Renal cortical epithelial cell (primary cell): Measurements from ENCODE around the gene LPP. TPM values are rescaled to one million over a fixed set of nuclear protein-coding genes. Genes with fewer than 3 reads are reported as not detected.
"Not testable (repeated sequence)": the region's sequence is repeated elsewhere in the genome, so short reads cannot be mapped to it uniquely, and the experiment has no call there.

Source experiments
- DNase-seq: peaks from one replicate; pipeline ENCODE4 v3.0.0-alpha.2; 2011; ENCODE audit warnings: low read depth
- total RNA-seq: library from RNA; depleted of rRNA; stranded (reverse); fragments of >200 nt; gene quantifications from 2 replicates; pipeline ENCODE4 v1.2.3, GENCODE V29; 2014

Gene LPP
- total RNA-seq, 1 donor from 2014 or later, result 95.5 TPM

DNA sequence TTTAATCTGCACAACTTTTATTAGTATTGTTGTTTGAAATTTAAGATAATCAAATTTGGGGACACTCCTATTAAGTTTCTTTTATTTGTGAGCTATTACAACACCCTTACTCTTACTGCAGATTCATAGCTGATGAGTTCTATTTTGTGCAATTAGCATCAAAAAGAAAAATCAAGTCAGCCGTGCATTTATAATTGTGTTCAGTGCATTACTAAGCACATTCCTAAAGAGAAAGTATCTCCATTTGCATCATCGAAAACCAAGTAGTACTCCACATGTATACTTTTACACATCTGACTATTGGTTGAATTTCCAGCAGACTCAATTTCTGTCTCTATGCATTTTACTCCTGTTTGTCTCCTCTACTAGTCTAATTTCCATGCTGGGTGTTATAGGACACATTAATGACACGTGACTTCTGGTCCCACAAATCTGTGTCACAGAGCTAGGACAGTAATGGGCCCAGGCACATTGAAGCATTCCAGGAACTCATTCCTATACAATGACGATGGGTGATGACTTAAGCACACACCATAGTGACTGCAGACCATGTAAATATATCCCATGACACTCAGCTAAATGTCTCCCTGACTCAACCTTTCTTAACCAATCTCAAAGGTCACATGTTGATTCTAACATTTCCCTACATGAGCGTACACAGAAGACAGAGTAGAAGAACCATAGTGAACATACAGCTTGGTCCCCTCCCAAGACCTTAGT is 477.5 kb downstream of the LPP start:
- peak; percentile 21 for DNase-seq

DNA sequence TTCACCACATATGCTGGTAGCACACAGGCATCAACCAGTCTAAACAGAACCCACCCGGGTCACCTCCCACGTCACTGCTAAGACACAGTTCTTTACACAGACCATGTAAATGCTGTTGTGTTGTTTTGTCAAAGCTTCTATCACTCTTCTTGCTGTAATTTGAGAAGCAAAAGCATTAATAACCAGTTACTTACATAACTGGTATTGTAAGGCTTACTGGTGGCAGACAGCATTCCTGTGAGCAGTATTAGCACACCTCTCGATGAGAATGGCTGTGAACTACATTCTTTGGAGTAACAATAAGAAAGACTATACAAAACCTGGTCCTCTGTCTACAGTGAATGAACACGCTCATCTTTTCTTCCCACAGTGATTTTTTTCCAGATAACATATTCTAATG is 479.2 kb downstream of the LPP start:
- peak; percentile 23 for DNase-seq

DNA sequence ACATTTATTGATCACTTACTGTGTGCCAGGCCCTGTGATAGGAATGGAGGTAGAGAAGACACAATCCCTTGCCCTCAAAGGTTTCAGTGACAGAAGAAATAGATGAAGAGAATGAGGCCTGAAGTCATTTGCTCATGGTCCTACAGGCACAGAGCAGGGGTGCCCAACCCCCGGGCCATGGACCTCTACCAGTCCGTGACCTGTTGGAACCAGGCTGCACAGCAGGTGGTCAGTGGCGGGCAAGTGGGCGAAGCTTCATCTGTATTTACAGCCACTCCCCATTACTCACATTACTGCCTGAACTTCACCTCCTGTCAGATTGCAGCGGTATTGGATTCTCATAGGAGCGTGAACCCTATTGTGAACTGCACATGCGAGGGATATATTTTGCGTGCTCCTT is 480.3 kb downstream of the LPP start:
- DNase-seq, result no peak

DNA sequence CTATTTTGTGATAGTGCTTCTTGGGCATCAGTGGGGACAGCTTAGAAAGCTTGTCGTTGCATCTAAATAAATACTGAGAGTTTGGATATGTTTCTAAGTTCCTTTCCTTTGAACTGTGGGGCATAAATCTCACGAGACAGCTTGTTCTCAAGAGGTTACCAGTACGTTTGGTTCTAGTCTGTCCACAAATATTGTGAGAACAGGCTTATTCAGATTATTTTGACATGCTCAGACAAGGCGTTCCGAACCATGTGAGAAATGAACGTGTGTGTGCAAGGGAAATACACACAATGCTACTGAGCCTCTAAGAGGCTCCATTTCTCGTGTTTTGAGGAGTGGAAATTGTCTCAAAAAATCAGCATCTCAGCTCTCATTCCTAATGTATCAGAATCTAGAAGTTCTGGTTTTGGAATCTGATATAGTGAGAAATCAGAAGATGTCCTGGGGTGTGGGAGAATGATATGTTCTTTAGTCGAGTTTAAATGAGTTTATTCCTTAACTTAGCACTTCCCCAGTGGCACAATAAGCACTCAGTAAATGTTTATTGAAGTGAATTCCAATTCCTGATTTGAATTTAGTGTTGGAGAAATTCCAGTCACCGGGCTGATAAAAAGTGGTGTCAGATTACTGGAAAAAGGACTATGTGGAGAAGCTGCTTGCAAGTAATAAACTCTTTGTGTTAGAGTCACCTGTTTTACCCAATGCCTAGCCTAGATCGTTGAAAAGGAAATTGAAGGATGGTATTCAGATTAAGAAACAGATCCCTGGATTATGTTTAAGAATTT is 481.5 kb downstream of the LPP start:
- peak; percentile 73 for DNase-seq

DNA sequence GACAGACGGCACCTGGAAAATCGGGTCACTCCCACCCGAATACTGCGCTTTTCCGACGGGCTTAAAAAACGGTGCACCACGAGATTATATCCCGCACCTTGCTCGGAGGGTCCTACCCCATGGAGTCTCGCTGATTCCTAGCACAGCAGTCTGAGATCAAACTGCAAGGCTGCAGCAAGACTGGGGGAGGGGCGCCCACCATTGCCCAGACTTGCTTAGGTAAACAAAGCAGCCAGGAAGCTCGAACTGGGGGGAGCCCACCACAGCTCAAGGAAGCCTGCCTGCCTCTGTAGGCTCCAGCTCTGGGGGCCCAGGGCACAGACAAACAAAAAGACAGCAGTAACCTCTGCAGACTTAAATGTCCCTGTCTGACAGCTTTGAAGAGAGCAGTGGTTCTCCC is 482.3 kb downstream of the LPP start:
- not testable (repeated sequence) for DNase-seq

DNA sequence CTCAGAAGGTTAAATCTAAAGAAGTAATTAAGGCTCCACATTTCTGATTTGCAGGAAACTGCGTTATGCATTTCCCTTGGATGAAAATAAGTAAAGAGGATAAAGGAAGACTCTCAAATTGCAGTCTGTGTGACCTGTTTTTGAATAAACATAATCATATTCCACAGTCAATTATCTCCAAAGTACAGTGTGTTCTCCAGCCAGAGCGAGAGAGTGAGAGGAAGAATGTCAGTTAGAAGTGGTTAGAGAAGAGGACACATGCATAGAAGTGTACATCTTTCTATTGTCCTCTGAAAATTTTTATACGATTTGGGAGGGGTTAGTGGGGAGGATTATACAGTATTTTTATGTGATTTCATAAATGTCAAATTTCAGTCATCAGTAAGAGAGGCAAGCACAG is 487.1 kb downstream of the LPP start:
- DNase-seq, result no peak

DNA sequence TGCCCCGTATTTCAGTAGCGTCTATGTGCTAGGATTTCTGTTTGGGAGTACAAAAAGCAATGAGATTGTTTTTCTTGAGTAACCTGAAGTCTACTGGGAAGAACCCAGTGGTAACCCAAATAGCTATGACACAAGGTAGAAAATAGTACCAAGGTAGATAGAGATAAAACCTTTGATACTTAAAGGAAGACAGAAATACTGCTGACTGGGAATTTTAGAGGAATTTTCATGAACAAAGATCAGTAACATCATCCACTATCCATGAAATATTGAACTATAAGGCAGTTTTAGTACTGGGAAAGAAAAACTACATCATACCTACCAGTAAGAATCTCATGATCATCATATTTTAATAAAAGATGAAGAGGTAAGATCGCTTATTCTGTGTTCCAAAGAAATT is 489.8 kb downstream of the LPP start:
- DNase-seq, result no peak

DNA sequence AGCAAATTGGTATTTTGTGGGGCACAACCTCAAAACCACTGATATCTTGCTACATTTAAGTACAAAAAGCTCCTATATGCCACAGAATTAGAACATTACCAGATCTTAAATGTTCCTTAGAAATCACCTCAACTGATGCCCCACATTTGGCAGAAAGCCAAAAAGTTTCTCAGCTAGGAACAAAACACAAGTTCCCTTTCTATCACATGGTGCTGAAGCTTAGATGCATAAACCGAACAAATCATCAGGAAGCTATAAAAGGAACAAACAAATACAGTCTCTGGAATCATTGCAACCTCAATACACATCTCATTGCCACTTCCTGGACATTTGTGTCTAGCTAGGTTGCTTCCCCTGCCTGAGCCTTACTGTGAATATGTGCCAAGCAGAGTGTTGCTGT is 492.6 kb downstream of the LPP start:
- DNase-seq, result peak; percentile 69

DNA sequence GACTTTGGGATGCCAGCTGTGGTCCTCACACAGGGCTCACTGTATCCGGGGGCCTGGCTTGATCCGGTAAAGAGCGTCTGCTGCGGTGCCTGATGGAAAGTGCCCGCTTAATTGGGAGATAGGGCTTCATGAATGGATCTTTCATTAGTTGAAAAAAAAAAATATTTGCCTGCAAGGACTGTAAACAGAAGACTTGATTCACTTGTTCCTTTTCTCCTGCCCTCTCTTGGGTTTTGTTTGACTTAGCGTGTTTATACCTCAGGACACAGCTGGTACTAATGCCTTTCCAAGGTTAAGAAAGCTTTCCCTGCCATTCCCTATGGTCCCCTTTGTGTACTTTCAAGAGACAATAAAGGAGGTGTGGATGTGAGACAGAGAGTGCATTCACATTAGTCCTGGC is 493.3 kb downstream of the LPP start:
- DNase-seq, result no peak

DNA sequence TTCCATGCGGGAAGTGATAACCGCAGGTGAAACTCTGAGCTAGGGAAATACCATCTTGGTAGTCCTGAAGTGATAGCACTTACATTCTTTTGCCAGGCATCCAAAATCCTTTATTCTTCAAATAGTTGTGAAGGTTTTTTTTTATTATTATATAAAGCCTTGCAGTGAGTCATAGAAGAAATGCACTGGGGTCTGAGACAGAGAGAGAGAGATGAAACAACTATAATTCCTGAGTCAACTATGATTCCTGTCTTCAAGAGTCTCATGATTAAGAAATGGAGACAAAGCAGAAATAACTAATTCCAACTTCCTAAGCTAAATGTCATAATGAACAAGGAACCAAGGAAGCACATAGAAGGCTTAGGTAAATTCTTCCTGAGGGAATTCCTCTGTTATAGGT is 495.6 kb downstream of the LPP start:
- peak; percentile 11 for DNase-seq

DNA sequence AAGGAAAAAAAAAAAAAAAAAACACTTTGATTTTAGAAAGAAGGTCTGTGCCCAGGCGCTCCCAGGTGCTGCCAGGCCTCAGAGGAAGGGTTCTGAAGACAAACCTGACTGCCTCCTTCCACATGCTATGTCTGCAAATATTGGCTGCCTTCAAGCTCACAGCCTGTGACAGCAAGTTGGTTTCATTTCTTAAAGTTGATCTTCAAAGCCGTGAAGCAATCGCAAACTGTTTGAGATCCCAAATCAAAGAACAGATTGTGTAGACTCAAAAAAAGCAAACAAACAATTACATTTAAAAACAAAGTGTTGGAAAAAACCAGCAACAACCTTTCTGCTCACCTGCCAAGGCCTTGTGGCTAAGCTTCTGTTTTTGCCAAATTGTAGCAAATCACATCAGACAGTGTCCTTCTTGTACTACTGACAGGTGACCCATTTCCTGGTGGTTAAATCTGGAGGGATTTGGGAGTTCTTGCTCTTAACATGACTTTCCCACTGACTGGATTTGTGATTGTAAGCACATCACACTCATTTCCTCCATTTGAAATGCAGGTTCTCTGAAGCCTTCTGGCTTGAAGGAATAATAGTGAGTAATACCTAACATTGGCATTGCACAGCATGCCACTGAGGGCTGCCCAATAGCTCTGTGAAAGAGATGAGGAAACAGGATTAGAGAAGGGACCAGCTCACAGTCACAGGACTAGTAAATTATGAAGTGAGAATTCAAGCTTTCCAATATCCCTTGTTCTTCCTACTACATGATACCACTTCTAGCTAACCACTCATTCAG is 502.4 kb downstream of the LPP start:
- peak; percentile 93 for DNase-seq

DNA sequence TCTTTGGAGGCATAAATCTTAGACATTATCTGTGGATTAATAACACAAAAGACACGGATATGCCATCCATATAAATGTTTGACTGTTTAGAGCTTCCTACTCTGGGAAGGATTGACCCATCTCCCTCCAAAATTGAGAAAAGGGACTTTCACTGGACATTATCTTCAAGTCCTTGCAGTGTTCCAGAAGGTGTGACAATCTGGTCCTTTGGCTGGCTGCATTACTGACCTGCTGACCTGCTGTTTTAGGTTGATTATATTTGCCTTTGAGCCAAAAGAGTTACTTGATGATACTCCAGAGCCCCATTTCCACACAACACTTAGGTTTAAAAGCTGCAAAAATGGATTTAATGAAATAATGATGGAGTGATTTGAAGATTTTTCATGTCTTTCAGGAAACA is 504.6 kb downstream of the LPP start:
- no peak for DNase-seq

DNA sequence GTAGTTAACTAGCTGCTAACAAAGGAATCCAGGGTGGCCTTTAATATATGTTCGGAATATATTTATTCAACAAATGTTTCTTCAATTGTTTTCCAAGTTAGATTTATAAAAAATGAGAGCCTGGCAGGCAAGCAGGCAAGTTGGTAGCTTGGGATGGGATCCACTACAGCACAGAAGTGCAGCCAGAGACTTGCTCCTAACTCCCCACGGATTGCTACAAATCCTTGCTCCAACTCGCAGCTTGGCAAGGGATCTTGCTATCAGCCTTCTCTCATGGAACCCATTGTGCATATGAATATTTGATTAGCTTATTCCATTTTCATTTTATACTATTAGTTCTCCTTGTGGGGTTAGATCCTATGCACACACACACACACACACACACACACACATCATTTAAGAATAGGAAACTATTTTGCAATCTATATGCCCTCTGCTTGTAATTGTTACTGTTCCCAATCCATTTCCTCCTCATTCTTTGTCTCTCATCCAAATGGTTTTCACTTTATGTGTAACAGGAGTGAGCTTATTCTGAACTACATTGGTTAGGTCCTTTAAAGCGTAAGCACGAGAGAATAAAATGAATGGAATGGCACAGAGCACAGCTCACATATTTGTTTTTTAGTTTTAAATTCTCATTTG is 505.6 kb downstream of the LPP start:
- no peak for DNase-seq

DNA sequence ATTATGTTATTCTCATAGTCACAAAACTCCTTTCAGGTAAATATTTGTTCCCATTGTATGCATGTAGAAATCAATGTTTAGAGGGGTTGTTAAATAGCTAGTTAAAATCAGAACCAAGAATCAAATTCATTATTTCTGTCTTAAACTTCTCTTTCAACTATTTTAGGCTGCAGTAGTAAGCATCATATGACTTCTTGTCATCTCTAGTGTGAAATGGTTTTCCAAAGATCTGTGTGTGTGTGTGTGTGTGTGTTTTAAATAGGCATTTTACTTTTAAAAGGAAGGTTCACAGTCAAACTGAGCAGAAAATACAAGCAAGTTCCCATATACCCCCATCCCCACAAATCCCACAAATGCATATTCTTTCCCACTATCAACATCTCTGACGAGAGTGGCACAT is 506.5 kb downstream of the LPP start:
- DNase-seq, result no peak

DNA sequence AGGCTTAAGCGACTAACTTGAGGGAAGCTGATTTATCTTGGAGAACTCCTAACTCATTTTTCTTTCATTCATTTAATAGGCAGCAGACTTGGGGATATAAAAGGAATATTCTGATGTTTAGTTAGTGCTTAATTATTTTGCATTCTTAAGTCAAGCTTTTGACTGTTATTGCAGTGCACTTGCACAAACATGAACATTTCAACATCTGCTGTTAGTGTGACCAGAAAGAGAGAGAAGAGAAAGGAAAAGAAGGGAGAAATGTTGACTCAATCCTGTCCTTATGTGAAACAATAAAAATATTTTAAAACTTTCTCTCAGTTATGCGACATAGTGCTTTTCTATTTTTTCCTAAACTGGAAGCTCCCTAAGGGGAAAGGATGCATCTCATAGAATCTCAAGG is 507.8 kb downstream of the LPP start:
- no peak for DNase-seq

DNA sequence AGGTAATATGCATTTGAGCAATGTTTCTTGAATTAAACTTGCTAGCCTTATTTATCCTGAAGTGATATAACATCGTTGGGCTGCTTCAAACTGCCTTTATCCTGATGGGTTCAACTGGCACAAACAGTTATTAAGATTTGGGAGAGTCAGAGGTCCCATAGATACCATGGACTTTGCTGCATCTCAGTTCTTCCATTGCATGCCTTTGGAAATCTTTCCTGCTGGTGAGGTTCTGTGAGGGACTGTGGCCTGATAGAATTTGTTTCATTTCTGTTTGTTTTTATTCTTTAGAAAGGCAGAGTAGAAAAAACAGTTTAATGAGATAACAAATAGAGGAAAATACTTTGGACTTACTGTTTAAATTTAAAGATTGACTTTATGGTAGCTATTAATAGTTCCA is 508.3 kb downstream of the LPP start:
- no peak for DNase-seq

DNA sequence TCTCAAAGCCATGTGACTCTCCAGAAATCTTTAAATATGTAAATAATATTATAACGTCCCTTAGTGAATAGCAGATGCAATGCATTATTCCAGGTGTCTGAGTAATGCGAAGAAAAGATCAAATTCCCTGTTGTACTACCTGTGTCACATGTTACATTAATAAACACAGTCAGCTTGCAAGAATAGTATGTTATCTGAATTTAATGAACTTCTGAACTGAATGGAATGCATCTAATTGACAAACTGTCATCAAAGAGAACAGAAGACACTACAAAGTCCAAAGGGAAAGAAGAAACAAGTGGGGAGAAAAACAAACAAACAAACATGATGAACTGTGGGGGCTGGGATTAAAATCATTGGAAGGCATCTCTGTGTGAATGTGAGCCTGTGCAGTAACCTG is 508.8 kb downstream of the LPP start:
- DNase-seq, result no peak

DNA sequence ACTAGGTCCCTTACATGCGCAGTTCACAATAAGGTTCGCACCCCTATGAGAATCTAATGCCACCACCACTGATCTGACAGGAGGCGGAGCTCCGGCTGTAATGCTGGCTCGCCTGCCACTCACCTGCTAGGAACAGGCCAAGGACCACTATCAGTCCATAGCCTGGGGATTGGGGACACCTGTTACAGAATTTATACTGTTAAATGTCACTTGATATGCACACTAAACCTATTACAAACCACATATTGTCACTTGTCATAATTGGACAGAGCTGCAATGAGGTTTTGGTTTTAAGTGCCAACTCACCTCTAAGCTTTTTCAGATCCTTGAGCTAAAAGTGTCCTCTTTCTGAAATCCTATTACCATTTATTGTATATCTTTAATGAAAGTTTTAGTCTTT is 509.9 kb downstream of the LPP start:
- DNase-seq, result no peak

DNA sequence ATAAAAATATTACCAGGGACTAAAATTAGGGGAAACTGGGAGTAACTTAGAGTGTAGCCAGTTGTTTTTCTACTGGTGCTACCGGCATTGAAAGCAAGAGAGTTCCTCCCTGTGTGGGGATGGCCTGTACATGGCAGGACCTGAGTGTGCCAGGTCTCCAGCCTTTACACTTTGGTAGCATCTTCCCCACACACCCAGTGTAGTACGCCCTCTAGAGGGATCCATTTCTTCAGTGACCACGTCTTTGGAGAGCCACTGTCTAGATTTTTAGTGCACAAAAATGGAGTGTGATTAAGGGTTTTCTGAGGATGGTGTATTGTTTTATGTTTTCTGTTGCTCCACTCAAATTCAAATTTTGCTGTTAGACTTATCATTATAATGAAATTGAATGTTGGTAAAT is 510.8 kb downstream of the LPP start:
- no peak for DNase-seq

DNA sequence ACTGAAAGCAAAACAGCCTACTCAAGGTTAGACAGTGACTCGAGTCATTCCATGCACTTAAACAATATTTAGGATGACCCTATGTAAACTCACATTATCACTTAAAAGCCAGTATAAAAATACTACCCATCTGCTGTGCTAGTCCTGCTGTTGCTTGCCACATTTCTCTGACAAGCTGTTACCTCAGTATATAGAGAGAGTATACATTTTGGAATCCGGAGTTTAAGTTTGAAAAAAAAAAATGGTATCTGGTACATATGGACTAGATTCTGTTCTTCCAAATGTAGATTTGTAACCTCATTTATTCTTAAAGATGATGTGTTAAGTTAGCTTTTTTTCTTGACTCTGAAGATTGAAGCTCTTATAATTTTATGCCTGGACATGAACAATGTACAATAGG is 514.0 kb downstream of the LPP start:
- DNase-seq, result no peak

DNA sequence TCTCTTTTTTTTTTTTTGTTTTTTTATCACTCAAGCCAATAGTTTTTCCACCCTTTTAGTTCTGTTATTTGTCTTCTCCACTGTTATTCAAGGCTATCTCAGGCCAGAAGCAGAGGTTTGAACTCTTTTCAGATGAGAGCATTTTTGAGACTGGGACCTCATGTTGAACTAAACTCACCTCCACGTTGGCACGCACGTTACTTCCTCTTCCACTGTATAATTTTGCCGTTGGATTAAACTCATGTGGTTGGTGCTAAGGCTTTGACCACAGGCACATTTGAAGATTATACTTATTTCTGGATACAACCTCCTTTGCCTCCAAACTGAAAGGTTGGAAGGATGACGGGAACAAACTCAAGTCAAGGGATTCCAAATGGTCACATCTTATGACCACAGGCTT is 516.5 kb downstream of the LPP start:
- no peak for DNase-seq

DNA sequence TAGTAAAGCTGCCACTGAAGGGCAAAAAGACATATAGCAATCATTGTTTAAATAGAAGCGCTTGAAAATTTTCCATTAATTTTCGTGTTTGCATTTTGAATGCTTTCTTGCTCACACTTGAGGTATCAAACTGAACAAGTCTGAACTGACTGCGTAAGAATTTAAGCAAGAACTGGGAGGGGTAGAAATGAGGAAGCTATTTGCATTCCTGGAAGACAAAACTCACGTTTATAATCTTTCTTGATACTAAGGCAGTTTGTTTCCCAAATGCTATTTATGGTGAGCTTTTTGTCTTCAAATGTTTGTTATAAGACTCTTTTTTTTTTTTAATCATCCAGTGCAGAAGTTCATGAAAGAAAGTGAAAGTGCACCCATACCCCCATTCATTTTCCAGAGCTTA is 518.0 kb downstream of the LPP start:
- DNase-seq, result no peak
